Astrocyte (in vitro differentiated cells and primary cell): ENCODE measurements around the gene NBEA.

ENCODE experiments used
- EZH2 ChIP-seq: IDR thresholded peaks from 2 replicates; pipeline ENCODE4 v1.6.1; 2012; ENCODE audit warnings: mild to moderate bottlenecking, low read length, inconsistent platforms; ENCODE audit not compliant: insufficient read depth
- TF ChIP-seq, protein P1 (sequence below): IDR thresholded peaks from 2 replicates; pipeline ENCODE4 v1.5.1; 2011; ENCODE audit warnings: low read depth, mild to moderate bottlenecking, inconsistent platforms, low read length, moderate library complexity; ENCODE audit not compliant: insufficient read depth

DNA sequence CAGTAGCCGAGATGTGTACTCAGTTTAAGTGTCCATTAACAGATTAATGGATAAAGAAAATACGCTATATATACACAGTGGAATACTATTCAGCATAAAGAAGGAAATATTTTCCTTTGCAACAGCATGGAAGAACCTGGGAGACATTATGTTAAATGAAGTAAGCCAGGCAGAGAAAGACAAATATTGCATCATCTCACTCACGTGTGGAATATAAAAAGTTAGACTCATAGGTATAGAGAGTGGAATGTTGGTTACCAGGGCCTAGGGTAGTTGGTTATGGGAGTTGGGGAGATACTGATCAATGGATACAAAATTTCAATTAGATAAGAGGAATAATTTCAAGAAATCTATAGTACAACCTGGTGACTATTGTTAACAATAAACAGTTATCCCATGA, 324.3 kb downstream of the NBEA start:
- TF ChIP-seq, protein P1, sequence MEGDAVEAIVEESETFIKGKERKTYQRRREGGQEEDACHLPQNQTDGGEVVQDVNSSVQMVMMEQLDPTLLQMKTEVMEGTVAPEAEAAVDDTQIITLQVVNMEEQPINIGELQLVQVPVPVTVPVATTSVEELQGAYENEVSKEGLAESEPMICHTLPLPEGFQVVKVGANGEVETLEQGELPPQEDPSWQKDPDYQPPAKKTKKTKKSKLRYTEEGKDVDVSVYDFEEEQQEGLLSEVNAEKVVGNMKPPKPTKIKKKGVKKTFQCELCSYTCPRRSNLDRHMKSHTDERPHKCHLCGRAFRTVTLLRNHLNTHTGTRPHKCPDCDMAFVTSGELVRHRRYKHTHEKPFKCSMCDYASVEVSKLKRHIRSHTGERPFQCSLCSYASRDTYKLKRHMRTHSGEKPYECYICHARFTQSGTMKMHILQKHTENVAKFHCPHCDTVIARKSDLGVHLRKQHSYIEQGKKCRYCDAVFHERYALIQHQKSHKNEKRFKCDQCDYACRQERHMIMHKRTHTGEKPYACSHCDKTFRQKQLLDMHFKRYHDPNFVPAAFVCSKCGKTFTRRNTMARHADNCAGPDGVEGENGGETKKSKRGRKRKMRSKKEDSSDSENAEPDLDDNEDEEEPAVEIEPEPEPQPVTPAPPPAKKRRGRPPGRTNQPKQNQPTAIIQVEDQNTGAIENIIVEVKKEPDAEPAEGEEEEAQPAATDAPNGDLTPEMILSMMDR: no peak
- no peak for TF ChIP-seq EZH2
